HG02870 (cell line): ENCODE results near the gene ZNF552.
"Not testable (repeated sequence)": the region's sequence is repeated elsewhere in the genome, so short reads cannot be mapped to it uniquely, and the experiment has no call there.

Experiments used
- ATAC-seq: cut with Tn5 transposase; IDR thresholded peaks from one replicate; pipeline ENCODE4 v1.9.1; 2021; ENCODE audit warnings: mild to moderate bottlenecking, moderate library complexity; ENCODE audit not compliant: unreplicated experiment

ZNF552 gene

DNA sequence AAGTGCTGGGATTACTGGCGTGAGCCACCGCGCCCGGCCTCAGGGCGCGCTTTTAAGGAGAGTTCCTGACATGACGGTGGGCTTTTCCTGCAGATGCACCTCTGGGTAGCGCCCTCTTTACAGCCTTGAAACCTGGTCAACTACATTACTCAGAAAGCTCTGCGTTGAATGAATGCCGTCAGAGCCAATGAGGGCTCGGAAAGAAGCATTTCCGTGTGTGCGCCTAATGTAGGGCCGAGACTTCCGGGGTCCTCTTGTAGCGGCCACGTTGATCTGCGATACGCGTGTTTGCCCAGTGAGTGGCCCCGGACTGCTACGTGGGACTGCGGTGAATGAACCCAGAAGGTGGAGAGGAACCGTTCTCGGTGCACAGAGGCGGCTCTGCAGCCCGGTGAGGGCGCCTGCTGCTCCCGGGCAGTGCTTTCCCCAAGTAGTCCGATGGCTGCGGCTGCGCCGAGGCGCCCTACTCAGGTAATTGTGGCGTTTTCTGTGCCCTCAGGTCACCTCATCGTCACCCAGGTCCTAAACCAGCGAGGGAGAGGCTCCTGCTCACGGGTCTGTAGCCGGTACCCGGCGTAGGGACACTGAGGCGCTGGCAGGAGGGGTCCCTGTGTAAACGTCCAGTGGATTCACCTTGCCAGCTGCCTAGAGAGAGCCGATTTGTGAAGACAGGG lies 4.9 kb upstream of the ZNF552 start:
- peak; percentile 85 for ATAC-seq

DNA sequence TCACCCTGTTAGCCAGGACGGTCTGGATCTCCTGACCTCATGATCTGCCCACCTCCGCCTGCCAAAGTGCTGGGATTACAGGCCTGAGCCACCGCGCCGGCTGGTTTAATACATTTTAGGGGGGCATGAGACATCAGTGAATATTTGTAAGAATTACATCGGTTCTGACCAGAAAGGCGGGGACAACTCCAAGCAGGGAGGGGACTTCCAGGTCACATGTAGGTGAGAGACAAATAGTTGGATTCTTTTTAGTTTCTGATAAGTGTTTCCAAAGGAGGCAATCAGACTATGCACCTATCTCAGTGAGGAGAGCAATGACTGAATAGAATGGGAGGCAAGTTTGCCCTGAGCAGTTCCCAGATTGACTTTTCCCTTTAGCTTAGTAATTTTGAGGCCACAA lies 3.7 kb upstream of the ZNF552 start:
- ATAC-seq: no peak

DNA sequence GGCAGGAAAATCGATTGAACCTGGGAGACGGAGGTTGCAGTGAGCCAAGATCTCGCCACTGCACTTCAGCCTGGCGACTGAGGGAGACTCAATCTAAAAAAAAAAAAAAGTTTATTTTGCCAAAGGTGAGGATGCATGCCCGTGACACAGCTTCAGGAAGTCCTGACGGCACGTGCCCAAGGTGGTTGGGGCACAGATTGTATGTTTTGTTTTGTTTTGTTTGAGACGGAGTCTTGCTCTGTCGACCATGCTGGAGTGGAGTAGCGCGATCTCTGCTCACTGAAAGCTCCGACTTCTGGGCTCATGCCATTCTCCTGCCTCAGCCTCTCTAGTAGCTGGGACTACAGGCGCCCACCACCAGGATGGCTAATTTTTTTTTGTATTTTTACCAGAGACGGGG lies 3.3 kb upstream of the ZNF552 start:
- no peak for ATAC-seq

DNA sequence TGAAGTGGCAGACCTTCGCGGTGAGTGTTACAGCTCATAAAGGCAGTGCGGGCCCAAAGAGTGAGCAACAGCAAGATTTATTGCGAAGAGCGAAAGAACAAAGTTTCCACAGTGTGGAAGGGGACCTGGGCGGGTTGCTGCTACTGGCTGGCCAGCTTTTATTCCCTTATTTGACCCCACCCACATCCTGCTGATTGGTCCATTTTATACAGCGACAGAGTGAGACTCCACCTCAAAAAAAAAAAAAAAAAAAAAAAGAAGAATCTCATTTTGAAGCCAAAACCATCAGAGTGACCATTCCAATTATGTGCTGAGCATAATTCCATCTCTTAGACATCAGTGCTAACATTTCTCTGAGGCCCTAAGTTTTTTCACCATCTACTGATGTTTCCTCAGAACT lies 1.9 kb upstream of the ZNF552 start:
- ATAC-seq: no peak

DNA sequence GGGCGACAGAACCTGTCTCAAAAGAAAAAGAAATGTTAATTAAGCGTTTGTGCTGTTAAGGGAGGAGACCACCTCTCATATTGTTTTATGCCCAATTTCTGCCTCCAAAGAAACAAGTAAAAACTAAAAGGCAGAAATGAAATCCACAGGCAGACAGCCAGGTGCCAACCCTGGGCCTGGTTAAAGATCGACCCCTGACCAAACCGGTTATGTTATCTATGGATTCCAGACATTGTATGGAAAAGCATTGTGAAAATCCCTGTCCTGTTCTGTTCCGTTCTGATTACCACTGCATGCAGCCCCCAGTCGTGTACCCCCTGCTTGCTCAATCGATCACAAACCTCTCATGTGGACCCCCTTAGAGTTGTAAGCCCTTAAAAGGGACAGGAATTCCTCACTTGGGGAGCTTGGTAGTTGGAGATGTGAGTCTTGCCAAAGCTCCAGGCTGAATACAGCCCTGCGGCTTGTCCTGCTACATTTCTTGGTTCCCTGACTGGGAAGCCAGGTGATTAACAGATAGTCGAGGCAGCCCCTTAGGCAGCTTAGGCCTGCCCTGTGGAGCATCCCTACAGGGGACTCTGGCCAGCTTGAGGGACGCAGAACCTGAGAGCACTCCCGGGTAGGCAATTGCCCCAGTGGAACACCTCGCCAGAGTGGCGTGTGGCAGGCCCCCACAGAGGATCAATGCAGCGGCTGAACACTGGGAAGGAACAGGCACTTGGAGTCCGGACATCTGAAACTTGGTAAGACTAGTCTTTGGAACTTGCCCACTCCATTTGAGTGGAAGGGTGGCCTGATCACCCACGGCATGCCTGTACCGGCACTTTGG lies 748 bp upstream of the ZNF552 start:
- ATAC-seq: no peak

DNA sequence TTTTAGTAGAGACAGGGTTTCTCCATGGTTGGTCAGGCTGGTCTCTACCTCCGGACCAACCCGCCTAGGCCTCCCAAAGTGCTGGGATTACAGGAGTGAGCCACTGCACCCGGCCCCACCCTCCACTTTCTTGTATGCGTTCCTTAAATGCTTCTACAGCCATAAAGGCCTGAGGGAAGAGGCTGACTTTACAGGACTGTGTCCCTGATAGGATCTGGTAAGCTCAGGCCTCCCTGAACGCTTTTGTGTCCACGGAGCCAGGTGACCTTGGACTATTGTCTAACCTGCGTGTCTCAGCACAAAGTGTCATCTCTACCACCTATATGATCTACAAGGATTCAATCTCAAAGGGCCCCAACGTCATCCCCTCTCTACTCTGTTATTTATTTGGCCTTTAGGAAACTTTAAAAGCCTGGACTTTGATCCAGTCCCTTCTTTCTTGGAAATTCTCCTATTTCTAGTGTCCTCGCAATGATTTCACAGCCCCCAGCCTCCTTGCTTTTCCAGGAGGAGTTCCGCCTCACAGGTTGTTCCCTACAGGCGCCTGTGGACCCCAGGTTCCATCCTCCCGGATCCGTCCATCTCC lies 701 bp downstream of the ZNF552 start:
- ATAC-seq: no peak

DNA sequence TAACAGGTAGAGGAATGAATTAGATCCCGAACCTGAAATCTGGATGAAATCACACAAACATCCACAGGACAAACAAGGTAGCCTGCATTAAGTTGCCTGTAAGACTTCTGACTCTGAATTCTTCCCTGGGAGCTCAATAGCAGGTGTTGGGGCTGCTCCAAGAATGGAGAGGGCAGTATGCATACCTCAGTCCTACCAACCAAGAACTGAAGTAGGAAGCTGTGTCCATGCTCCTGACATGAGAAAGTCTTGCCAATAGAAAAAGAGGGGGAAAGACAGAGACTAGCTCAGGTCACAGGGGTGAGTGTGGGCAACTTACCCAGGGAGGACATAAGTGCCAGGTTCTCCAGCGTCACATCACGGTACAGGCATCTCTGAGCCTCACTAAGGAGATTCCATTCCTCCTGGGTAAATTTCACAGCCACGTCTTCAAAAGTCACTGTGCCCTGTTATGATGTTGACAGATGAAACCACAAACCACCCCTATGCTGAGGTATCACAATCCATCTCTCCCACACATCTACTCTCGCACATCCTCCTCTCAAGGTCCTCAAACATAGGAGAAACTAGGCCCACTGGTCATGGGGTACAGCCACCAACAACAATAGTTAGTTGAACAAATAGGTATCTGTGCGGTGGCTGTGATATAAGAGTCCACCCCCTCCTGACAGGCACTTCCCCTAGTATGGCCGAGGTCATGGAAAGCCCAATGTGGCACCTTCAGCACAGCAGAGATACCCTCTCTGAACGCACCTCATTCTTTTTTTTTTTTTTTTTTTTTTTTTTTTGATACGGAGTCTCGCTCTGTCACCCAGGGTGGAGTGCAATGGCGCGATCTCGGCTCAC lies 1.5 kb downstream of the ZNF552 start:
- ATAC-seq: not testable (repeated sequence)

DNA sequence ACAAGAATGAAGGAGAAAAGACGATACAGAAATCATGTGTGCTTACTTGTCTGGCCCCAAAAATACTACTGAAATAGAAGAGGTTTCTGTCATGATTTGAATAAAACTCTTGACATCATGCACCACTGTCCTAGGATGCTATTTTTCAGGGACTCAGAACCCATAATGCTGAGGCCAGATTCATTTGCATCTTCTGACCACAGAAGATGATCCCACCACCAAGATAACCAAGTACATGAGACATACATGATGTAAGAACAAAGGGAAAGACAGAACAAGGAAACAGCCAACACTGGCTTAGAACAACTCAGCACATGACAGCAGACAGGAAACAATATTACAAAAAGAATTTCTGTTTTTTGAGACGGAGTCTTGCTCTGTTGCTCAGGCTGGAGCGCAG lies 2.5 kb downstream of the ZNF552 start:
- ATAC-seq: peak; percentile 49

DNA sequence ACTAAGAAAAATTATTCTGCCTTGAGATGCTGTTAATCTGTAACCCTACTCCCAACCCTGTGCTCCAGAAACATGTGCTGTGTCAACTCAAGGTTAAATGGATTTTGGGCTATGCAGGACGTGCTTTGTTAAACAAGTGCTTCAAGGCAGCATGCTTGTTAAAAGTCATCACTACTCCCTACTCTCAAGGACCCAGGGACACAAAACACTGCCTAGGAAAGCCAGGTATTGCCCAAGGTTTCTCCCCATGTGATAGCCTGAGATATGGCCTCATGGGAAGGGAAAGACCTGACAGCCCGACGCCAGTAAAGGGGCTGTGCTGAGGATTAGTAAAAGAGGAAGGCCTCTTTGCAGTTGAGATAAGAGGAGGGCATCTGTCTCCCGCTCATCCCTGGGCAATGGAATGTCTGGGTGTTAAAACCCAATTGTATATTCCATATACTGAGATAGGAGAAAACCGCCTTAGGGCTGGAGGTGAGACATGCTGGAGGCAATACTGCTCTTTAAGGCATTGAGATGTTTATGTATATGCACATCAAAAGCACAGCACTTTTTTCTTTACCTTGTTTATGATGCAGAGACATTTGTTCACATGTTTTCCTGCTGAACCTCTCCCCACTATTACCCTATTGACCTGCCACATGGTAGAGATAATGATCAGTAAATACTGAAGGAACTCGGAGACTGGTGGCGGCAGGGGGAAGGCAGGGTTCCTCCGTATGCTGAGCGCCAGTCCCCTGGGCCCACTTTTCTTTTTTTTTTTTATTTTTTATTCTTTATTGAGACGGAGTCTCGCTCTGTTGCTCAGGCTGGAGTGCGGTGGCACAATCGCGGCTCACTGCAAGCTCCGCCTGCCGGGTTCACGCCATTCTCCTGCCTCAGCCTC lies 4.1 kb downstream of the ZNF552 start:
- not testable (repeated sequence) for ATAC-seq

DNA sequence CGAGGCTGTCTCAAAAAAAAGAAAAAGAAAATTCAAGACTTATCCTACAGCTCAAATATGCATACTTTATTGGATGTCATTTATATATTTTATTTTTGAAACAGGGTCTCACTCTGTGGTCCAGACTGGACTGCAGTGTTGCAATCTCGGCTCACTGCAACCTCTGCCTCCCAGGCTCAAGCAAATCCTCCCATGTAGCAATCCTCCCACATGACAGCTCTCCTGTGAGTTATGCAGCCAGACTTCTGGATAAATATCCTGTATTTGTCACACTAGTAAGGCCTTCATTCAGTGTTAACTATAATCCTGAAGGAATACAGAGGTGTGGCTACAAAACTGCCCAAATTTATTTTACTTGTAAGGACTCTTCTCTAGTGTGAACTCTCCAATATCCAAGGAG lies 7.2 kb downstream of the ZNF552 start:
- no peak for ATAC-seq

DNA sequence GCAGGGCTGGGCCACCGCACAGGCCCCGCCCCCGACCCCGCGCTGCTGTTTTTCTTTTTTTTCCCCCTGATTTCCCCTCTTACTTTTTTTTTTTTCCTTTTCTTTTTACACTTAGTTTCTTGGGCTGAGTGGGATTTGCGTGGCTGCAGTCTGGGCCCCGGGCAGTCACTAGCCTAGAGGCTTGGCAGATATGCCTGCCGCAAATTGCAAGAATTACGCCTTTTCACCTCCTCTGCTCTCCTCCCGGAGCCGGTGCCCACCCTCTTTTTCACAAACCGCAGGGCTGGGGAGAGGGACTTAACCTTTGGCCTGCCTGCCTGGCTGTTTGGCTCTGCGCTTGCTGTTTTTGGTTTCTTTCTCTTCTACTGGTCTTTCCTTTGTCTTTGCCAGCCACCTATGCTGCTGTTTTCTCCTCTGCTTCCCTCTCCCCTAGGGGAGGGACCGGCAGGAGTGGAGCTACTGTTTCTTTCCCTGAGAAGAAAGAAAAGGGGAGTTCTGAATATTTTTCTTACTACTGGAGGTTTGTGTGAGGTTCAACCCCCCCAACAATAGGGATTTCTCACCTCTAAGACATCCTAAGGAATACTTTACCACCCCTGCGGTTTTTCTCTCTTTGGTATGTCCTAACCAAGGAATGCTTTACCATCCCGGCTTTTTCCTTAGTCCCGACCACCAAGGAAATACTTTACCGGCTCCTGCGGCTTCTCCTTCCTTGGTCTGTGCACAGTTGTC lies 11.0 kb downstream of the ZNF552 start:
- no peak for ATAC-seq

DNA sequence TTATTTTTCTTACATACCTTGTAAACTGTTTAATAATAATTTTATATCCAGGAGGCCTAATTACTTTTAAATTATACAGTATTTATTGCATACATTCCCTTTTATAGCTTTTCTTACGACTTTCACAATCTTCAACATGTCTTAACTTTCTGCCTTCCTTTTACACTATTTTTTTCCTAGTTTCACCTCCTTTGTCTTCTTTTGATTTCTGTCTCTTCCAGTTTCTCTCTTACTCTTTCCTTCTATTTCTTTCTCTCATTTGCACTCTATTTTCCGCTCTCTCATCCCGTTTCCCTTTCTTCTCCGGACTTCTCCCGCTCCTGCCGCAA lies 11.5 kb downstream of the ZNF552 start:
- ATAC-seq: no peak

DNA sequence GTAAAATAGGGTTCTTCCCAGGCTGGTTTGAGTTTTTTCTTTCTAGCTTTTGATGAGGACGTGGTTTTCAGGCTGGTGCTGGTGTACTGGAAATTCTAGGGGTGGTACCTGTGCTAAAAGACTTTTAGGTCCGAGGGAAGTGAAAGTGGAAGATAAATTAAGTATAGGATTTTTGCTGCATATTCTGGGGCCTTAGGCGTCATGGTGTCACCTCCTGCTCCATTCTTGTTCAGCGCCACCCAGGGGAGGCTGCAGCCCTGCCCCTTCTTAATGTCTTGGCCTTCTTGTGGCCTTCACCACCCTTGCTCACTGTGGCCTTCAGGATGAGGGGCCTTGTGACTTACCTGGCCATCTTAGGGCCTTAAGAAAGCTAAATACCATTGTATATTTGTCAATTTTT lies 12.4 kb downstream of the ZNF552 start:
- ATAC-seq: no peak

DNA sequence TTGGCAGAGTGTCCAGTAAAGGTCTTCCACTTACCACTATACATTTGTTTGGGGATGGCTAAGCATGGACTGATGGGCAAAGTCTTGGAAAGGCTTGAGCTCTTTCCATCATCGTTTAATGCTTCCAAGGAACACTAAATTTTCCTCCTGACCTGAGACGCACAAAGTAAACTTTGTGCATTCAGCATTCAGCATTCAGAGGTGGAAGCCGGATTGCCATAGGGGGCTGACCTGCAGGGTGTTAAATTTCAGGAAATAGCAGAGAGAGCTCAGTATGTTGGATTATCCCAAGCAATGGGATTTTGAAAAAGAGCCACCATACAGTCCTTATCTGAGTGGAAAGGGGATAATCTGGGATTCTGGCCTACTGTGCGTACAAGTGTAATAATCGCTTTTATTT lies 14.0 kb downstream of the ZNF552 start:
- no peak for ATAC-seq

DNA sequence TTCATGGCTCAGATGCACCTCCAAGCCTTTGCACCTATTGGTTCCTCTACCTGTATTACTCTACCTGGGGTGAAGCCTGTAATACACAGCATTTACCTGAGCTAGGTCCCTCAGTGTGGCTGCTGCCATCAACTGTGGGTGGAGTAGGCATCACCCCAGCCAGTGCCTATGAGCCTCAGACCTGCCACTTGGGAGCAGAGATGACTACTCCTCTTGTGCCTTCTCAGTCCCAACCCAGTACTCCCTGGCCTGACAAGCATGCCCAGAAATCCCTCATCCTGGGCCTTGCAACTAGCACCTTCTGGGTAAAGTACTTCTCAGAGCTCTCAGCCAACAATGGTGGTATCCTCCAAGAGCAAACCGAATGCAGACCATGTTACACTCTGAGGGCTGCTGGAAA lies 18.1 kb downstream of the ZNF552 start:
- ATAC-seq: not testable (repeated sequence)

DNA sequence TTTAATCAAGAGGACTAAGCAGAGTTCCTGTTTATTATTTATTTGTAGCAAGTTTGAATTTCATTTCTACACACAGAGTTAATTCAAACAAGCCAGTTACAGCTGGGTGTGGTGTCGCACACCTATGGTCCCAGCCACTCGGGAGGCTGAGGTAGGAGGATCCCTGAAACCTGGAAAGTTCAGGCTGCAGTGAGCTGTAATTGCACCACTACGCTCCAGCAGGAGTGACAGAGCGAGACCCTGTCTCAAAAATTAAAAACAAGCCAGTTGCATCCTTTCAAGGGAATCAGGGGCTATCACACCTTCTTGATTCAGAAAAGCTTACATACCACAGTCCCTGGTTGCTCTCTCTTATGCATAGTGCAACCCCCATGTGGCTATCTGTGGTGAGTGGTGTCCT lies 25.4 kb downstream of the ZNF552 start:
- no peak for ATAC-seq

DNA sequence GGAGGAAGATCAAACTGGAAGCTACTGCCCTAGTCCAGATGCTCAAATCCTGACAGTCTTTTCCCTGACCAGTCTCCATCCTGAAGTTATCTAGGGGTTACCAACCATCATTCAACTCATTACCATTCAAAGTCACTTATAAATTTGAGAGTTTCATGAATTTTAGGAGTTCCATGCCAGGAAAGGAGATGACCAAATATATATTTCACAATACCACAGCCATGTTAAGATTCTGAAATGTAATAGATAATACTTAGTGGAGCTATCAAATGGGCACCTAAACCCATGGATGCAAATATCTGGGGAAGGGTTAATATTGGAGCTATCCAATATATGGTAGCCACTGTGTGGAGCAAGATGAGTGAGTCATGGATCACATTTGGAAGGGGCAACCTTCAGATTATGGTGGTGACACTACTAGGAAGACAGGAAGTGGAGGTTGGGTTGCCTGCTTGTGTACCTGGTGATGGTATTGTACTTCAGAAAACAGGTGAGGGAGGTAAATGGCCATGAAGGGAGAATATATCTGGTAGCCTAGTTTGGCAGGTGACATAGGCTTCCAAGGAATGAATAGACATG lies 26.5 kb downstream of the ZNF552 start:
- ATAC-seq: no peak

DNA sequence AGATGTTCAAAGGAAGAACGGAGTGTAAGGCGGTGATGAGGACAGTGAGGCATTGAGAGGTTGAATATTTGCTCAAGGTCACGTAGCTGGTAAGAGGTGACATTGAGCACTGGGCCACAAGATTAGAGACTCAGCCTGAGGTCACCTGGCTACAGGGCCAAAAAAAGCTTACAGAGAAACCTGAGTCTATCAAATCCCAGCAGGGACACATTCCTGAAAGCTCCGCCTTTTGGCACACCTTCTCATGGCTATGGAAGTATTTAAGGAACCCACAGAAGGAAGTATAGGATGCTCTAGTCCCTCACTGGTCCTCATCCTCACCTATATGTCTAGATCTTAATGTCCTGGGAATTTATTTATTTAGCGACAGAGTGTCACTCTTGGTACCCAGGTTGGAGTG lies 27.8 kb downstream of the ZNF552 start:
- ATAC-seq: no peak

DNA sequence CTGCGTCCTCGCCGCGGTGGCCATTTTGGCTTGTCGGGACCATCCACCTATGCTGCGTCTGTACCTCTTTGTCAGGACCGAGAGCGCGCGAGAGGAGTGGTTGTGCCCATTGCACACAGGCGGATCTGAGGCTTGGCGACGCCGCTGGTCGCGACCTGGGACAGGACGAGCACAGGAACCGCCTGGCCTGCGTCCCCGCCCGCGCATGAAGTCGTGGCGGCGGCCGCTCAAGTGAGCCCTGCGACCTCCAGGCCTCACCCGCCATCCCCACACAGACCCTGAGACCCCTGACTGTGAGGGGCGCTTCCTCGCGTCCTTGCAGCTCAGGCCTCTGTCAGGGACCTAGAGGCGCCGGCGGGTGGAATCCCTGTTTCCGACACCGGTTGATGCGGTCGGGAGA lies 28.4 kb downstream of the ZNF552 start:
- ATAC-seq: no peak
